GM18907 (cell line): ENCODE measurements around the gene DPP3.
"Not testable (repeated sequence)": the region's sequence is repeated elsewhere in the genome, so short reads cannot be mapped to it uniquely, and the experiment has no call there.

Experiments
- ATAC-seq: cut with Tn5 transposase; IDR thresholded peaks from one replicate; pipeline ENCODE4 v1.9.1; 2021; ENCODE audit warnings: mild to moderate bottlenecking, moderate library complexity; ENCODE audit not compliant: unreplicated experiment

The DPP3 gene

DNA sequence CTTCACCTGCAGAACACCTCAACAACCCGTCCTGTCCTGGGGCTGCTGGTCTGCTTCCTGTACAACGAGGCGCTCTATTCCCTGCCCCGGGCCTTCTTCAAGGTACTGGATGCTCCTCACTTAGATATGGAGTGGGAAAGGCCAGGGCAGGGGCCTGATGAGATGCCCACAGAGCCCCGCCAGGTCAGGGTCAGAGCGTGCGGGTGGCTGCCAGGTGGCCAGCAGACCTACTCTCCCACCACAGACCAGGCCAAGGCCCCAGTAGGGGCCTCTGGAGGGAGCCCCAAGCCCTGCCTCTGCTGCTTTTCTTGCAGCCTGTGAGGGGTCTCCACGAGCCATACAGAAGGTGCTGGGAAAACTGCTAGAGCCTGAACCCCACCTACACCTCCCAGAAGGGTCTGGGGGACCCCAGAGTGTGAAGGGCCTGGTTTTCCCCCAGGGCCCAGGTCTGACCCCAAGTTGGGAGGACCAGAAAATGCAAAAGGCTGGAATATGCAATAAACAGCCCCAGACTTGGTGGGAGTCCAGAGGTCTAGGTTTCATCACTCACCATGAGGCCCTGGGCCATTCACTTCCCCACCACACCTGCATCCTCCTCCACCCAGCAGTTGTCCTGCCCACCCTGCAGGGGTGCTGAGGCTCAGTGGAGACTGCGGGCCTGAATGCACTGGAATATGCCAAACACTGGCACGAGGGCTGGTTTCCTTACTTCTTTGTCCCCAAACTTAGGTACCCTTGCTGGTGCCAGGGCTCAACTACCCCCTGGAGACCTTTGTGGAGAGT lies 50.9 kb downstream of the DPP3 start:
- no peak for ATAC-seq

DNA sequence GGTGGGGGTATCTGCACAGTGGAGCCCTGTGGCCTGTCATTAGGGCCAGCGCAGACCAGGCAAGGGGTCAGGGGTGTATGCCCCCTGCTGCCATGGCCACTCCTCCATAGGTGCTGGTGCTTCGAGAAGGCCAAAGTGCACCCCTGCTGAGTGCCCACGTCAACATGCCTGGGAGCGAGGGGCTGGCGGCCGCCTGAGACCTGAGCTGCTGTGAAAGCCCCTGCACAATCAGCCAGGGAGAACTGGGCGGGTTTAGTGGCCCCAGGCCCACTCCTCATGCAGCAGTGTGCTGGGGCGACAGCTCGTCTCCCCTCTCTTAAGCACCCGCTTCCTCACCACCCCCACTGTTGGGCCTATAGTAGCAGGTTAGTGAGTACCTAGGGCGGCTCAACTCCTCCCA lies 51.6 kb downstream of the DPP3 start:
- ATAC-seq: no peak

DNA sequence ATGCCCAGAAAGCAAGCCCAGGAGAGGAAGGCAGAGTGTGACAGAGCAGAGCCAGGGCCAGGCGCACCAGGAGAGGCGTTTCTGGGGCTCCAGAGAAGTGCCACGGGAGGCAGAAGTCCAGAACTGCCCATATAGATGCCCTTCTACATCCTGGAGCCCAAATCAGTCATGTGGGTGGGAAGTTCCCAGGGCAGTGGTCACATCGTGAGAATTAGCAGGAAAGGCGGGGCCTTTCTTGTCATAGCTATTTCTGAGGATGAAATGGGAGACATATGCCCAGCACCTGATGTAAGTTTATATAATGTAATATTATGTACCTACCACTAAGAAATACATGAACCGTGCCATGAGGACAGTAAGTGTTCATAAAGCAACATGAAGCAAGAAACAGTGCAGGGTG lies 52.5 kb downstream of the DPP3 start:
- no peak for ATAC-seq

DNA sequence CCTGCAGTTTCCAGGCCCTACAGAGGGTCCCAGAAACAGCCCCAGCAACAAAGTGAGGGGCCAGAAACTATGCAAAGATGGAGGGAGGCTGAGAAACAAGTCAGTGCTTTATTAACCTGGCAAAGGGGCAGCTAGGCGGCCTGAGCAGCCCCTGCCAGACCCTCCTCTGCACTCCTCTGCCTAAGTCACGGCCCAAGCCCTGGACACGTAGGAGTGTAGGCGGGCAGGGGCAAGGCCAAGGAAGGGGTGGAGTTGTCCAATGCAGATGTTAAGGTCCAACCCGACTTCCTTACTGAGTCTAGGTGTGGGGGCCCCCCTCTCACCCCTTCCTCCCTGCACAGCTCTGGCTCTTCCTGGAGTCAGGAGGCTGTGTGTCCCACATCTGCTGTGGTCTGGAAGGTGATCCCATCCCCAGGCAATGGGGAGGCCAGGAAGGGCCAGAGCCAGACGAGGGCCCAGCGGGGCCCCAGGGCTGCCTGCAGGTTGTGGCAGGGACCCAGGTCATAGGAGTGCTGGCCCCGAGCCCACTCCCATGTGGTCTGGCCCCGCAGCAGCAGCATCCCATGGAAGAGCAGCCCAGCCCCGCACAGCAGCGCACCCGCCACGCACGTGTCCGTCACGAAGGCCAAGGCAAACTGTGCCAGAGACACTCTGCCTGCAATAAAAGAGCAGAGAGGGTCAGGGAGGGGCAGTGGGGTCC lies 59.1 kb downstream of the DPP3 start:
- no peak for ATAC-seq

DNA sequence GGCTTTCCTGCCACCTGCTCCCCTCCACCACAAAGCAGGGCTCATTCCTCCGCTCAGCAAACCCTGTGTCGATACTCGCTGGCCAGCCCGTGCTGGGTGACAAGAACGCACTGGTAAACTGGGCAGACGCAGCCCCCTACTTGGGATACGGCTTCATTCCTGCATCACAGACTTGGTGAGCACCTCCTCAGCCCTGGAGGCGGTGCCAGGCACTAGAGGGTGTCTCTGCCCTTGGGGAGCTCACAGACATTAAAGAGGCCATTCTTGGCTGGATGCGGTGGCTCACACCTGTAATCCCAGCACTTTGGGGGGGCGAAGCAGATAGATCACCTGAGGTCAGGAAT lies 59.6 kb downstream of the DPP3 start:
- no peak for ATAC-seq

DNA sequence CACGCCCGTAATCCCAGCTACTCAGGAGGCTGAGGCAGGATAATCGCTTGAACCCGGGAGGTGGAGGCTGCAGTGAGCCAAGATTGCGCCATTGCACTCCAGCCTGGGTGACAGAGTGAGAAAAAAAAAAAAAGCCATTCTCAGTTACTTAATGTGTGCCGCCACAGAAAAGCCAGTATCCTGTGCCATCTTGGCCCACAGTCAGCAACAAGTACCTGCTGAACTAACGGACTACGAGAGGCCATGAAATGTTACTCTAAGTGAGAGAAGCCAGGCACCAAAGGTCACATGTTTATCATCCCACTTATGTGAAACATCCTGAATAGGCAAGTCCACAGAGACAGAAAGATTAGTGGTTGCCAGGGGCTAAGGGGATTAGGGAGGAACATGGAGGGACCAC lies 60.4 kb downstream of the DPP3 start:
- not testable (repeated sequence) for ATAC-seq

DNA sequence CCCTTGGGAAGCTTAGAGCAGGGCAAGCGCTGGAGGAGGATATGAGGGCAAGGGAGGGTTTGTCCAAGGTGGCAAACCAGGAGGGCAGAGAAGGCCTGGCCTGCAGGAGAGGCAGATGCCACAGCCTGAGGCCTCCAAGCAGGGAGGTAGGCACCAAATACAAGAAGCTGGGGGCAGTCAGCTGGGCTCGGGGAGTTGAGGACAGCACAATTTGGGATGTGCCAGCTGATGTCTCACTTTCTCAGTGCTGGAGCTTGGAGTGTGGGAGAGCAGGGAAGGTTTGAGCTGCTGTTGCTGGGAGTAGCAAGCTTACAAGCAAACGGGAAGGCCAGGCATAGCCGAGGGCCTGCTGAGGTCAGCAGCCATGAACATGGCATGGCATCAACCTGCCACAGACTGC lies 61.7 kb downstream of the DPP3 start:
- ATAC-seq: no peak

DNA sequence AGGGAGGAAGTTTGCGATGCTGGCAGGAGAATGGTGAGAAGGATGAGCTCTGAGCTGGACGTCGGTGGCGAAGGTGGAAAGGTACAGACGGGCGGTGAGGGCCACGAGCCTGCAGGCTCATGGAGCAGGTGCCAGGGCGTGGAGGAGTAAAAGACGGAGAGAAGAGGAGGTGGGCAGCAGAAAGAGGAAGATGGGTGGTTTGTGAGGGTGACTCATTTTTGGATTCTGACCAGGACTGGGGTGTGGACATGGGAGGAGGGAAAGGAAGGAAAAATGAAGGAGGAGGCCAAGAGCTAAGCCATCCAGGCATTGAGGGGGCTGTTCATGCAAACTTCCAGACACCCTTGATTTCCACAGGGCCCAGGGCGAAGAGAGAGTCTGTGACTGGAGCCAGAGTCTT lies 62.1 kb downstream of the DPP3 start:
- ATAC-seq: no peak

DNA sequence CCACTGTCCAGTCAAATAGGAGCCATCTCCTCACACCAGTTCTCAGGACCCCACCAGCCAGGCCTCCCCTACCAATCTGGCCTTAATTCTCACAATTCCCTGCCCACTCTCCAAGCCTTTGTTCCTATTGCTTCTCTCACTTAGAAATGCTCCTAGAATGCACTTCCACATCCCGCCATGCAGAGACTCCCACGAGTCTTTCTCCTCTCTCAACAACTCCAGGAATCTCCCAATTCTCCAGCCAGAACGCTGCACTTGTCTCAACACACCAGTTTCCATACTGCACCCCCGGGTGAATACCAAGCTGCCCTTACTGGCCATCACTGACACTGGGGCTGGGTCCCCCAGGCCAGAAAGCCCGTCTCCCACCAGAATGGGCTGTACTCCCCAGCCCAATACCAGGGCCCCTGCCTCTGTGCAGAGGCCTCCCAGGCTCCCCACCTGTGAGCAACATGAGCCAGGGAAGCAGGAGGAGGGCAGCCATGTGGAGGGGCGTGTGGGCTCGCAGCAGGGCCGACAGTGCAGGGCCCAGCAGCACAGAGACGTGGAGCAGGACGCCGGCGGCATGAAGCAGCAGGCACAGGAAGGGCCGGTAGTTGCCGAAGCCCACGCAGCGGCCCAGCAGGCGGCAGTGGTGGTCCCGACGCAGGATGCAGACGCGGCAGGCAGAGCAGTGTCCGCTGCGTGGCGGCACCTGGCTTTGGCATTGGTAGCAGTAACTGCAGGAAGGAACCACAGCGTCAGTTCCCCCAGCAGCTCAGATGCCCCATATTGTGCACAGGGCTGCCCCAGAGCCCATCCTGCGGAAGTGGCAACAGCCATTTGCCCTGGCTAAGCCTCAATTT lies 63.3 kb downstream of the DPP3 start:
- ATAC-seq: peak; percentile 40

DNA sequence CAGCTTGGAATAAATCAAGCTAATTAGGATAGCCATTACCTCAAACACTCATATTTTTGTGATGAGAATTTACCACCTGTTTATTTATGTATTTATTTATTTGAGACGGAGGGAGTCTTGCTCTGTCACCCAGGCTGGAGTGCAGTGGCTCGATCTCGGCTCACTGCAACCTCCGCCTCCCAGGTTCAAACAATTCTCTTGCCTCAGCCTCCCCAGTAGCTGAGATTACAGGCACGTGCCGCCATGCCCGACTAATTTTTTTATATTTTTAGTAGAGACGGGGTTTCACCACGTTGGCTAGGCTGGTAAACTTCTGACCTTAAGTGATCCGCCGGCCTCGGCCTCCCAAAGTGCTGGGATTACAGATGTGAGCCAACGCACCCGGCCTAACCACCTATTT lies 64.7 kb downstream of the DPP3 start:
- not testable (repeated sequence) for ATAC-seq

DNA sequence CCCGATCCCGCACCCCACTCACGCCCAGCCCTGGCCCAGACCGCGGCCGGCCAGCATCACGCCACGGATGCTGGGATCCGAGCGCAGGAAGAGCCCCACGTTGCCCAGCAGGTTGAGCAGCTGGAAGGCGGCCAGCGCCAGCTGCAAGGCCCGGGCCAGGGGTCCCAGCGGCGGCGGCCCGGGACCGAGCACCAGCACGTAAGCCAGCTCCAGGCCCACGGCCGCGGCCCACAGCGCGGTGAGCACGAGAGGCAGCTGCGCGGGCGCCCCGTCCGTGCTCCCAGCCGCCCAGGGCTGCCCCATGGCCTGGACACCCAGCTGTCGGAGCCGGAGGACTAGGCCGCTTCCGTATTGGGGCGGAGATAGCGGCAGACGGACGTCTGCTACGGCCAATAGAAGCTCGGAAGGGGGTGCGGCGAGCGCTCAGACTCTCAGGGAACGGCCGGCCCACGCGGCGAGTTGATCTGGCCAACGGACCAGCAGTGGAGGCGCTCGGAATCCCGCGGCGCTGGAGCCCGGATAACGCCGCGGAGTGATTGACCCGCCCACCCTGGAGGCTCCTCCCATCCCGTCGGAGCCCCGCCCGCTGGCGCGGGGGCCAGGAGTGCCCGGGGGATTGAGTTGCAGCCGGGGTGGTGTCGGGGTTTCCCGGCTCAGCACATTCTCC lies 65.6 kb downstream of the DPP3 start, which contains the start of gene ZDHHC24:
ZDHHC24 (minus strand) TSS at position 348 of the 667 bp plus-strand sequence; CDS start at position 303, 45 bp downstream.
- ATAC-seq: peak; percentile 76

DNA sequence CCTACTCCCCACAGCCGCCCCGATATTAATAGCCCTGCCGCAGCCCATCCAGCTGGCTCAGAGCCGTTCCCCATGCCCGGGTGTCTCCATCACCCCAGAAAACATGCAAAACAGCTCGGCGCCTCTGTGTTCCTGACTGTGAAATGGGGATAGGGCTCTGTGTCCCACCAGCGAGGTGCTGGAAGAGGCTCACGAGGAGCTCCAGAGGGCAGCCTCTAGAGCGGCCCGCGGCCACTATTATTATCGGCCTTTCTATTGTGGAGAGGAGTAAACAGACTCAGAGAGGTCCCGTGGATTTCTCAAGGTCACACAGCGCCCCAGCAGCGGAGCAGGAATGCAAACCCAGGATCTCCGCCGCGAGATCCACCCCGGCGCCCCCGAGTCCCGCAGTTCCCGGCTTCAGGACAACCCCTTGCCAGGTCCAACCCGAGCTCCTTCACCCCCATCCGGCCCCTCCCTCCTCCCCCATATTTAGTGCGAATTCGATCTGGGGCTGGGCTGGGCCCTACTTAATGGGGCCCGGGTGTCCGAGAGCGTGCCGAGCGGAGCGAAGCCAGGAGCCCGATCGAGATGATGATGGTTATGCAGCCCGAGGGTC lies 66.2 kb downstream of the DPP3 start, which contains the start of gene ACTN3:
ACTN3 (plus strand) TSS at position 536 of the 598 bp plus-strand sequence; CDS start at position 571, 35 bp downstream.
- ATAC-seq: no peak

DNA sequence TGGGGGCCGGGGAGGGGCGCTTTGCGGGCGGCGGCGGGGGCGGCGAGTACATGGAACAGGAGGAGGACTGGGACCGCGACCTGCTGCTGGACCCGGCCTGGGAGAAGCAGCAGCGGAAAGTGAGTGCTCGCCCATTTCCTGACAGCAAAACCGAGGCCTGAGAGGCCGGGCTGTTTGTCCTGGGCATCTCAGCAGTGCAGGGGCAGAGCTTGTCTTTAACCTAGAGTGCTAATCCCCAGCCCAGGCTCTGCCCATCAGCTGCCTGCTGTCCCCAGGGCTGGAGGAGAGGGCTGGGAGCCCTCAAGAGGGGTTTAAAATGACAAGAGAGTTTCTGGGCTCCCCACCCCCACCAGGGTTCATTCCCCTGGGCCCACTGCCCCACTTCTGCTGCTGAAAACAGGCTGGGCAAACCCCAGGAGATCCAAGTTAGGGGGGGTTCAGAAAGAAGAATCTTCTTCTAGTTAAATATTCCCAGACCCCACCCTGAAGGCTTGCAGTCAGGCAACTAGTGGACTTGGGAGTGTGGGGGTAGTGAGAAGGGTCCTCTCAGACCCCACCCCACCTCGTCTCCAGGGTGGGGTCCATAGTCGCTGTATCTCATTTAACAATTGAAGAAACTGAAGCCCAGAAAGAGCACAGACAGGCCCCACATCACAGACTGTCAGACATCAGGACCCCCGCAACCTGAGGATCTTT lies 66.9 kb downstream of the DPP3 start:
- no peak for ATAC-seq

DNA sequence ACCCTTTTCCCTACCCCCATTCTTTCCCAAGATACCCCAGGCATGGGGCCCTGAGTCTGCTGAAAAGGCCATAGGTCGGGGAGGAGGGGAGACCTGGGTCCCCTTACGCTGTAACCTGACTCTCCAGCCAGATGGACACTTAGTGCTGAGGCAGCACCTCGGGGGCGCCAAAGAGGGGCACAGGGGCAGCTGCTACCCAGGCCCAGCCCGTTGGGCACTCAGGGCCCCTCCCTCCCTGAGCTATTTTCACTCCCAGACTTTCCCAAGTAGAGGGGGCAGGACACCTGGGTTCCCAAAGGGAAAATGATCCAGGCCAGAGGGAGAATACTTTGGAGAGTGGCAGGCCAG lies 67.4 kb downstream of the DPP3 start:
- ATAC-seq: no peak

DNA sequence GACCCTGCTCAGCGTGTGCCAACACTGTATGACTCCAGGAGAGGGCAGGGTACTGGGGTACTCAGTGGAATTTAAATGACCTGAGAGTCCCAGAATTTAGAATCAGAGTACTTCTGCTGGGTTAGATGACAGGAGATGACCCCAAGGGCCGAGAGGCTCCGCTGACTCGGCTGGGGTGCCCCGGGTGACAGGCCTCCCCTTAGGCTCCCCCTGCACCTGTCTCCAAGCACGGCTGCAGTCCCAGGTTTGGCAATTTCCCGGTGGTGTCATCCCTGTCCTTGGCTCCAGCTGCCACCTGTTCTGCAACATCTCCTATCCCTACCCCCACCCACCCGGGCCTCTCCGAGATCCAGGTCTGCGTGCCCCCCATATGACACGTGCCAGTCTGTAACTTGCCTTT lies 67.8 kb downstream of the DPP3 start:
- no peak for ATAC-seq

DNA sequence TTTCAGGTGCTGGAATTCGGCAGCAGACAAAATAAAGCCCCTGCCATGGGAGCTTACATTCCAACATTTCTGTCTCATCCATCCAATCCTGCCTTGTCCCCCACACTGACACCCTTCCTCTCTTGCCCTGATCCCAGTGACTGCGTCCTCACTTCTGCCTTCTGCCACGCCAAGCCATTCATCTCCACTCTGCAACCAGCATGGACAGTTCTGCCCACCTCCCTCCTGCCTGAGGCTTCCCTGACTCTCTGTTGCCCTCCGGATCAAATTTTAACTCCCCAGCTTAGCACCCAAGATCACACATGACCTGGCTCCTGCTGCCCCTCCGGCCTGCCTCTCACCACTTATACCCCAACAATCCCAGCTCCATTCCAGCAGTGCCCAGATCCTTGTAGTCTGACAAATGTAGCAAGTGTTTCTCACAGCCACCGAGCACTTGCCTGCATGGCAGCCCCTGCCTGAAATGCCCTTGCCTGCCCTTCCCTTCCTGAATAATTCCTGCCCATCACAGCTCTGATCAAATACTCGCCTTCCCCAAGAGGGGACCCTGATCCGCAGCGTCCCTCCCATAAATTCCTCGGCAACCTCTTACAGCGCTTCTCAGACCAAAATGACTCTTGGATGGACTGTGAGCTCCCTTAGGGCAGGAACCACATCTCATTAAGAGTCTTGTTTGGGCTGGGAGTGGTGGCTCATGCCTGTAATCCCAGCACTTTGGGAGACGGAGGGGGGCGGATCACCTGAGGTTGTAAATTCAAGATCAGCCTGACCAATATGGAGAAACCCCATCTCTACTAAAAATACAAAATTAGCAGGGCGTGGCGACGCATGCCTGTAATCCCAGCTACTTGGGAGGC lies 68.8 kb downstream of the DPP3 start:
- no peak for ATAC-seq

DNA sequence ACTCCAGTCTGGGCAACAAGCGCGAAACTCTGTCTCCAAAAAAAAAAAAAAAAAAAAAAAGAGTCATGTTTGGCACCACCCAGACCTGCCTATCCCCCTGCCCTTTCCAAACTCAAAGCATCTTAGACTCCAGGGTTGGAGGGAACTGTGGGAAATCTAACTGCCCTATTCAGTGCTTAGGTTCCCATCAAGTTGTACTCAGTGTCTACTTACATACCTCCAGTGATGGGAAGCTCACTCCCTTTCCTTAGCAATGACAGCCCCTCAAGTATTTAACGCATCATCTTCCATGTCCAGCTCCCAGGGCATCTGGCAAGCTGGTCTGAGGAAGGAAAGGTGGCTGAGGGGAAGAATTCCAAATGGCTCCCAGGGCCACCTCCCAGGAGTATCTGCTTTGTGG lies 69.5 kb downstream of the DPP3 start:
- no peak for ATAC-seq

DNA sequence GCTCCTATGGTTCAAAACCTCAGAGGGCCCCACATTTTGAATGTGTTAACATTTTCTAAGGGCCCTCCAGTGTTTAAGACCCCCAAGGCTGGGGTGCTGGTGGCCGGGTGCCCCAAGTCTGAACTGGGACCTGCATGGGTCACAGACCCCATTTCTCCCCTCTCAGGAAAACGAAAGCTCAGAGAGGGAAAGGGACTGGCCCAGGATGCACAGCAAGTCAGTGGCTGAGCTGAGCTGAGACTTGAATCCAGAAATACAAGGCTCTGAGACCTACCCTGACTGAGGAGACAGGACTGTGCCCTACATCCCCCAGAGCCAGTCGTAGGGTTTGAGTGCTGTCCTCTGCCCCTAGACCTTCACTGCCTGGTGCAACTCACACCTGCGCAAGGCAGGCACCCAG lies 70.7 kb downstream of the DPP3 start:
- ATAC-seq: no peak

DNA sequence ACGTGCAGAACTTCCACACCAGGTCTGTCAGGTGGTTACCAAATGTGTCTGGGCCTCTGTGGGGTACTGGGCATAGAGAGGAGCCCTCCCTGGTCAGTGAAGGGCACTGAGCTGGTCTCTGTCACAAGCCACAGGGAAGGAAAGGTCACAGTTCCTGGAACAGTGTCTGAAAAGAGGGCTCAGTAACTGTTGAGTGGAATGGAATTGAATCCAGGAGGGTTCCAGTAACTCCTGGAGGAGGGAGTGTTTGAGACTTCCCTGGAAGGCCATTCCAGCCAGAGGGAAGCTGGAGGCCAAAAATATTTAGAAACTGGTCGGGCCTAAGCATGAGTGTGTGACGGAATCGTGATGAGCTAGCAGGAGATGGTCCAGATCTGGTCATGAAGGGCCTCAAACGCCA lies 74.4 kb downstream of the DPP3 start:
- no peak for ATAC-seq
